NCI-H345 treated with DMSO at 0.1 percent for 48 hours (cell line): ENCODE measurements around the gene EMX1.

Experiments
- DNase-seq: peaks from one replicate; lab custom pipeline; 2025; ENCODE audit not compliant: unreplicated experiment; lab: John Stamatoyannopoulos, UW

EMX1 gene

GRCh38 chr2:72924353-72925240, 7.3 kb downstream of the EMX1 start:
- DNase-seq = no peak

- no peak for DNase-seq
These were observed 8.1 kb downstream of the EMX1 start for GRCh38 chr2:72925328-72925943.

GRCh38 chr2:72926368-72926767, 9.0 kb downstream of the EMX1 start:
- no peak for DNase-seq

GRCh38 chr2:72926811-72927465, 9.6 kb downstream of the EMX1 start:
- no peak for DNase-seq

GRCh38 chr2:72927619-72928550, 10.6 kb downstream of the EMX1 start:
- DNase-seq = no peak

GRCh38 chr2:72929010-72929409, 11.7 kb downstream of the EMX1 start:
- DNase-seq = no peak

GRCh38 chr2:72931280-72931910, 14.1 kb downstream of the EMX1 start:
- no peak for DNase-seq

GRCh38 chr2:72932045-72932740, 14.9 kb downstream of the EMX1 start:
- no peak for DNase-seq

GRCh38 chr2:72932805-72933204, 15.5 kb downstream of the EMX1 start:
- DNase-seq = no peak

GRCh38 chr2:72933207-72933606, 15.9 kb downstream of the EMX1 start:
- no peak for DNase-seq

GRCh38 chr2:72933646-72934151, 16.4 kb downstream of the EMX1 start:
- DNase-seq = no peak

- no peak for DNase-seq
These were observed 17.6 kb downstream of the EMX1 start for GRCh38 chr2:72934683-72935610.

- no peak for DNase-seq
These were observed 18.3 kb downstream of the EMX1 start for GRCh38 chr2:72935611-72935957.

- no peak for DNase-seq
These were observed 19.5 kb downstream of the EMX1 start for GRCh38 chr2:72936660-72937355.

GRCh38 chr2:72937356-72937669, 20.0 kb downstream of the EMX1 start:
- DNase-seq = no peak

GRCh38 chr2:72938455-72938854, 21.1 kb downstream of the EMX1 start:
- no peak for DNase-seq

GRCh38 chr2:72940361-72940760, 23.0 kb downstream of the EMX1 start:
- DNase-seq = no peak

- no peak for DNase-seq
These were observed 23.5 kb downstream of the EMX1 start for GRCh38 chr2:72940786-72941185.
